Activated B cell treated with CpG ODN at 0.5 μM for 24 hours (primary cell): ENCODE results near the gene ST8SIA2. TPM values are rescaled to one million over a fixed set of nuclear protein-coding genes. Genes with fewer than 3 reads are reported as not detected.

Source experiments
- ATAC-seq: fragments of 200-7000 bp; cut with Tn5 transposase; one replicate; pipeline ENCODE4 v1.10.0; 2021; ENCODE audit warnings: low read depth, mild to moderate bottlenecking, moderate library complexity
- CTCF ChIA-PET: fragments of 350-600 bp; sonication (Branson Sonifier 250); formaldehyde crosslinking; loops from one replicate; lab custom pipeline; 2021; ENCODE audit warnings: antibody characterized with exemption; lab: Charles Lee
- POLR2A ChIA-PET: fragments of 350-600 bp; sonication (Branson Sonifier 250); formaldehyde crosslinking; loops from one replicate; lab custom pipeline; 2021; ENCODE audit warnings: antibody characterized with exemption; lab: Charles Lee
- DNase-seq: peaks from one replicate; pipeline ENCODE4 v3.0.0; 2022
- H3K27ac Mint-ChIP-seq: one replicate; pipeline ENCODE4 v1.8.0; 2020; ENCODE audit warnings: mixed read lengths
- H3K27me3 Mint-ChIP-seq: one replicate; pipeline ENCODE4 v1.8.0; 2021; ENCODE audit warnings: mixed read lengths
- H3K36me3 Mint-ChIP-seq: one replicate; pipeline ENCODE4 v1.8.0; 2021; ENCODE audit warnings: low read depth, mixed read lengths
- H3K4me1 Mint-ChIP-seq: one replicate; pipeline ENCODE4 v1.8.0; 2021; ENCODE audit warnings: mixed read lengths
- H3K4me3 Mint-ChIP-seq: one replicate; pipeline ENCODE4 v1.8.0; 2020; ENCODE audit warnings: mild to moderate bottlenecking, mixed read lengths
- H3K9me3 Mint-ChIP-seq: one replicate; pipeline ENCODE4 v1.8.0; 2020; ENCODE audit warnings: mixed read lengths
- intact Hi-C: fragments of 100-400 bp; cut with micrococcal nuclease; formaldehyde crosslinking; loops from one replicate; pipeline ENCODE4 v1.15.1; 2024
- total RNA-seq: library from RNA; stranded (reverse); gene quantifications from 2 replicates; pipeline ENCODE4 v1.2.3, GENCODE V29; 2022
- TF ChIP-seq, protein P1 (sequence below): fragments of 200-600 bp; IDR thresholded peaks from one replicate; pipeline ENCODE4 v1.8.0; 2022; ENCODE audit warnings: antibody characterized with exemption, mild to moderate bottlenecking

ST8SIA2 gene
- total RNA-seq, 1 donor from 2014 or later: not detected

DNA sequence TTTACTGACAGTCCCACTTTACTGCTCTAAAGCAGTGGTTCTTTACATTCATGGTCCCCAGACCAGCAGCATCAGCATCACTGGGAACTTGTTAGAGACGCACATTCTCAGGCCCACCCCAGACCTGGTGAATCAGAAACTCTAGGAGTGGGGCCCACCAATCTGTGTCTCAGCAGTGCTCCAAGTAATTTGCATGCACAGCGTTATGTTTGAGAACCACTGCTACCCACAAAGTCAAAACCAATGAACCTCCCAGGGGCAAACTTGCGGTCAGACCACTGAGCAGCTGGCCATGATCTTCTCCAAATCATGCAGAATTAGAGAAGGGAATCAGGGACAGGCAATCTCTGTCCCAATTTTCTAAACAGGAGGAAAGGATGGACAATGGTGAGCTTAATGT, 58.5 kb downstream of the ST8SIA2 start:
- ATAC-seq: no peak
- Mint-ChIP-seq H3K9me3 (no peaks in the 10 kb centered on the region), H3K27me3 (peaks cover 2% of the 10 kb centered on the region), H3K4me3 (no peak overlapping the region), H3K36me3 (no peaks in the 10 kb centered on the region), H3K4me1 (no peaks in the 10 kb centered on the region), H3K27ac (no peak overlapping the region)
- TF ChIP-seq, protein P1, sequence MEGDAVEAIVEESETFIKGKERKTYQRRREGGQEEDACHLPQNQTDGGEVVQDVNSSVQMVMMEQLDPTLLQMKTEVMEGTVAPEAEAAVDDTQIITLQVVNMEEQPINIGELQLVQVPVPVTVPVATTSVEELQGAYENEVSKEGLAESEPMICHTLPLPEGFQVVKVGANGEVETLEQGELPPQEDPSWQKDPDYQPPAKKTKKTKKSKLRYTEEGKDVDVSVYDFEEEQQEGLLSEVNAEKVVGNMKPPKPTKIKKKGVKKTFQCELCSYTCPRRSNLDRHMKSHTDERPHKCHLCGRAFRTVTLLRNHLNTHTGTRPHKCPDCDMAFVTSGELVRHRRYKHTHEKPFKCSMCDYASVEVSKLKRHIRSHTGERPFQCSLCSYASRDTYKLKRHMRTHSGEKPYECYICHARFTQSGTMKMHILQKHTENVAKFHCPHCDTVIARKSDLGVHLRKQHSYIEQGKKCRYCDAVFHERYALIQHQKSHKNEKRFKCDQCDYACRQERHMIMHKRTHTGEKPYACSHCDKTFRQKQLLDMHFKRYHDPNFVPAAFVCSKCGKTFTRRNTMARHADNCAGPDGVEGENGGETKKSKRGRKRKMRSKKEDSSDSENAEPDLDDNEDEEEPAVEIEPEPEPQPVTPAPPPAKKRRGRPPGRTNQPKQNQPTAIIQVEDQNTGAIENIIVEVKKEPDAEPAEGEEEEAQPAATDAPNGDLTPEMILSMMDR: no peak
- no peak for DNase-seq
- POLR2A ChIA-PET: no interaction called here
- intact Hi-C loops: no loop called here
- CTCF ChIA-PET: no interaction called here

DNA sequence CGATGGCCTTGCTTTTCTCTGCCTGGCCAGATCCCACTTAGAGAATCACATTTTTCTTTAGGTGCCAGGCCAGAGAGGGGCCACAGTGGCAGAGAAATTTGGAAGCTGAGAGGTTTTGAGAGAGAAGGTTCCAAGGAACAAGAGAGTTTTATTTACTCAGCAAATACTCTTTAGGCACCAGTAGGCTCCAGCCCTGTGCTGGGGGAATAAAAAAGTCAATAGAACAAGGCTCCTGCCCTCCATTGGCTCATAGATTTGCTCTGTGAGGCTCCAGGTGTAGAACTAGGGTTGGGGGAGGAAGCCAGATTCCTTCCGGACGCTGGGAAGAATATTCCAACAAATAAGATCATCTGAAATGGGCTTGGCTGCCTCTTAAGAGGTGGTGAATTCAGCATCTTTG, 59.9 kb downstream of the ST8SIA2 start:
- peaks cover 2% of the 10 kb centered on the region for H3K27me3 Mint-ChIP-seq
- DNase-seq (no peak), ATAC-seq (no peak)
- intact Hi-C loops: no loop called here
- CTCF ChIA-PET: no interaction called here
- H3K9me3 Mint-ChIP-seq: no peaks in the 10 kb centered on the region
- no peak overlapping the region for H3K4me3 Mint-ChIP-seq
- POLR2A ChIA-PET: no interaction called here
- H3K36me3 Mint-ChIP-seq: no peaks in the 10 kb centered on the region
- TF ChIP-seq, protein P1: no peak
- H3K4me1 Mint-ChIP-seq: no peaks in the 10 kb centered on the region
- no peak overlapping the region for H3K27ac Mint-ChIP-seq

DNA sequence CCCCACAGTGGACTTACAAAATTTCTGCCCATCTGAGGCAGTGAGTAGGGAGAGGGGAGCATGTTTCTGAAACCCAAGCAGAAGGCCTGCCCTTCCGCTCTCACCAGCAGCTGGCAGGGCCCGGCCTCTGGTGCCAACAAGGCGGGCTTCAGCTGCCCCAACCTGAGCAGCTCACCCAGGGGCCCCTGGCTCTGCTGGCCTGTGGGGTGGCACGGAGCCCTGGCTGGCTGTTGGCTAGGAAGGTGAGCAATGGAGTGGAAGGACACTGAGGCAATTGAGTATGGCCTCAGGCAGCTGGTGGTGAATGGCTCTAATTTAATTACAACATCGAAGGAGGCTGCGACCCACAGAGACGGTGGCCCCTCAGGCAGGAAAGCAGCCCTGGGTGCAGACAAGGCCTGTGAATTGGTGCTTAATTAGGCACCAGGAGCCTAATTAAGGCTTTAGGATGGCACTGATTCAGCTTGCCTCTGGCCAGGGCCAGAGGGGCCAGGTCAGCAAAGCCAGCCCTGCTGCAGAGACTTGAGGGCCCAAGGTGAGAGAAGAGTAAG, 60.9 kb downstream of the ST8SIA2 start:
- intact Hi-C loops: no loop called here
- Mint-ChIP-seq H3K4me1 (no peaks in the 10 kb centered on the region), H3K4me3 (no peak overlapping the region), H3K27ac (no peak overlapping the region), H3K36me3 (no peaks in the 10 kb centered on the region), H3K27me3 (peaks cover 2% of the 10 kb centered on the region), H3K9me3 (no peaks in the 10 kb centered on the region)
- no peak for DNase-seq
- ChIA-PET POLR2A (no interaction called here), CTCF (no interaction called here)
- TF ChIP-seq, protein P1: no peak
- no peak for ATAC-seq

DNA sequence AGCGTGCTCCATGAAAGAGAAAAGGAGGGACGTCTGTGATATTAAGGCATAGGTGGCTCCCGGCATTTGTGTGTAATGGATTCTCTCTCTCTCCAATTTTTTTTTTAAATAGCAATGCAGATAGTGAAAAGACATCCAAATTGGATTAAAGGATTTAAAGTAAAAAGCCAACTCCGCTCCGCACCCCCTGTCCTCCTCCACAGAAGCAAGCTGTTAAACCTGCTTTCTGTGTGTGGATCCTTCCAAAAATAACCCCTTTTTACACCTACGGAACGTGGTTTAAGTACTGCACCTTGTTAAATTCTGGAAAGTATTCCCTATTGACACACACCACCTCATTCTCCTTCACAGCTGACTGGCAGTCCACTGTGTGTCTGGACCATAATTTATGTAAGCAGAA, 61.6 kb downstream of the ST8SIA2 start:
- ChIA-PET POLR2A (no interaction called here), CTCF (no interaction called here)
- intact Hi-C loops: no loop called here

GRCh38 chr15:92457471-92458041, 63.9 kb downstream of the ST8SIA2 start:
- no peaks in the 10 kb centered on the region for H3K36me3 Mint-ChIP-seq
- H3K27ac Mint-ChIP-seq: no peak overlapping the region
- POLR2A ChIA-PET: no interaction called here
- TF ChIP-seq, protein P1: no peak
- no peaks in the 10 kb centered on the region for H3K4me1 Mint-ChIP-seq
- no peak overlapping the region for H3K4me3 Mint-ChIP-seq
- intact Hi-C loops: no loop called here
- no peaks in the 10 kb centered on the region for H3K9me3 Mint-ChIP-seq
- CTCF ChIA-PET: no interaction called here
- ATAC-seq (no peak), DNase-seq (no peak)
- peaks cover under 1% of the 10 kb centered on the region for H3K27me3 Mint-ChIP-seq

More for the DNA sequence above, 61.6 kb downstream of the ST8SIA2 start:
- no peaks in the 10 kb centered on the region for H3K9me3 Mint-ChIP-seq
- no peaks in the 10 kb centered on the region for H3K36me3 Mint-ChIP-seq
- no peak overlapping the region for H3K4me3 Mint-ChIP-seq
- H3K27me3 Mint-ChIP-seq: peaks cover 2% of the 10 kb centered on the region
- H3K27ac Mint-ChIP-seq: no peak overlapping the region
- no peak for ATAC-seq
- DNase-seq: no peak
- TF ChIP-seq, protein P1: no peak
- no peaks in the 10 kb centered on the region for H3K4me1 Mint-ChIP-seq
